Calu3 (cell line): ENCODE measurements around the gene TUBA4A. TPM values are rescaled to one million over a fixed set of nuclear protein-coding genes. Genes with fewer than 3 reads are reported as not detected.

Experiments used
- BruUV-seq: library from RNA; stranded (reverse); fragments of 400-500 nt; replicated peaks from 2 replicates; lab custom pipeline; 2021; lab: Mats Ljungman, UMichigan
- CTCF ChIA-PET: fragments of 300-600 bp; sonication (Branson Sonifier 250); formaldehyde crosslinking; loops from one replicate; lab custom pipeline; 2022; ENCODE audit warnings: antibody characterized with exemption; lab: Charles Lee
- DNase-seq: peaks from one replicate; pipeline ENCODE4 v3.0.0; 2022
- H3K27ac Mint-ChIP-seq: one replicate; pipeline ENCODE4 v1.8.0; 2022; ENCODE audit warnings: mixed read lengths; ENCODE audit not compliant: unreplicated experiment
- H3K27me3 Mint-ChIP-seq: one replicate; pipeline ENCODE4 v1.8.0; 2022; ENCODE audit warnings: mixed read lengths; ENCODE audit not compliant: unreplicated experiment
- H3K36me3 Mint-ChIP-seq: one replicate; pipeline ENCODE4 v1.8.0; 2022; ENCODE audit warnings: mild to moderate bottlenecking, moderate library complexity, mixed read lengths; ENCODE audit not compliant: insufficient read depth, unreplicated experiment
- H3K4me1 Mint-ChIP-seq: one replicate; pipeline ENCODE4 v1.8.0; 2022; ENCODE audit warnings: mild to moderate bottlenecking, low read depth, mixed read lengths; ENCODE audit not compliant: unreplicated experiment
- H3K4me3 Mint-ChIP-seq: one replicate; pipeline ENCODE4 v1.8.0; 2022; ENCODE audit warnings: mild to moderate bottlenecking, low read depth, moderate library complexity, mixed read lengths; ENCODE audit not compliant: unreplicated experiment
- H3K9me3 Mint-ChIP-seq: one replicate; pipeline ENCODE4 v1.8.0; 2022; ENCODE audit warnings: low read depth, mixed read lengths; ENCODE audit not compliant: unreplicated experiment
- intact Hi-C: fragments of 100-400 bp; cut with micrococcal nuclease; formaldehyde crosslinking; loops from one replicate; pipeline ENCODE4 v1.10.0; 2022; ENCODE audit not compliant: unreplicated experiment
- total RNA-seq: library from RNA; stranded (reverse); gene quantifications from 2 replicates; pipeline ENCODE4 v1.2.3, GENCODE V29; 2022
- TF ChIP-seq, protein P1 (sequence below): fragments of 200-600 bp; IDR thresholded peaks from one replicate; pipeline ENCODE4 v1.8.0; 2022; ENCODE audit warnings: antibody characterized with exemption; ENCODE audit not compliant: unreplicated experiment

The TUBA4A gene
- total RNA-seq, 1 experiment from 2014 or later = 97.9 TPM

DNA sequence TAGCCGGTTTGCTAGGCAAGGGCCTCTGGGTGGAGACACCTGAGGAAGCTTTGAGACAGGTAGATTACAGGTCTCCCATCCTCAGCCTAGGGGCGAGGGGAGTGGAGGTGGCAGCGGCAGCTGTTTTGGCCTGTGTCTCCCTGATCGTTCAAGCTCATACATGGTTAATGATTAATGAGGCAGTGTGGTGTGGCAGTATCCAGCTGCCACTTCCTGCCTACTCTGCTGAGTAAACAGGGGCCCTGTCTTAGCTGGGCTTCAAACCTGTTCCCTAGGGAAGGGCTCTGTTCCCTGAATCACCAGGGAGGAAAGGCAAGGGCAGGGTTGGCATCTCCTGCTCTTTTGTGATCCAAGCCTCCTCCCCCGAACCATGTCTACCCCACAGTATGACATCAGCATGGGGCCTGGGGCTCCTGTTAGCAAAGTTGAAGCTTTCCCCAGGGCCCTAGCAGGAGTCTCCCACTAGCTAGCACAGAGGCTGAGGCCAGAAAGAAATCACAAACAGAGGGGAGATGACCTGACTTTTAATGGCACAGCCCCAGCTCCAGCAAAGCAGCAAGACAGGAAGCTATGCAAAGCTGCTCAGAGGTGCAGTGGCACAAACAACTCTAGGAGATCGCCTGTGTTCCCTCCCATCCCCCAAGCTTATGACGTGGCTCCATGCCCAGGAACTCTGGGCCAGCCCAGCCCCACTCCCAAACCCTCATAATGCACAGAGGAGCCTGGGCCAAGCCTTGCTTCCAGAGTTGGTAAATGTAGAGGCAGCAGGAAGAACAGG, 4.3 kb downstream of the TUBA4A start:
- H3K27ac Mint-ChIP-seq = peak overlapping the region; percentile 96
- H3K9me3 Mint-ChIP-seq = no peaks in the 10 kb centered on the region
- intact Hi-C loops = loop anchor here (1.0 kb wide), 1 partner anchor 30 kb away; the partner anchor contains the start of gene DNAJB2
- BruUV-seq = no TSS peak
- H3K4me3 Mint-ChIP-seq = peak overlapping the region; percentile 54
- peaks cover 48% of the 10 kb centered on the region for H3K4me1 Mint-ChIP-seq
- DNase-seq = peak; percentile 83
- no peaks in the 10 kb centered on the region for H3K27me3 Mint-ChIP-seq
- TF ChIP-seq, protein P1, sequence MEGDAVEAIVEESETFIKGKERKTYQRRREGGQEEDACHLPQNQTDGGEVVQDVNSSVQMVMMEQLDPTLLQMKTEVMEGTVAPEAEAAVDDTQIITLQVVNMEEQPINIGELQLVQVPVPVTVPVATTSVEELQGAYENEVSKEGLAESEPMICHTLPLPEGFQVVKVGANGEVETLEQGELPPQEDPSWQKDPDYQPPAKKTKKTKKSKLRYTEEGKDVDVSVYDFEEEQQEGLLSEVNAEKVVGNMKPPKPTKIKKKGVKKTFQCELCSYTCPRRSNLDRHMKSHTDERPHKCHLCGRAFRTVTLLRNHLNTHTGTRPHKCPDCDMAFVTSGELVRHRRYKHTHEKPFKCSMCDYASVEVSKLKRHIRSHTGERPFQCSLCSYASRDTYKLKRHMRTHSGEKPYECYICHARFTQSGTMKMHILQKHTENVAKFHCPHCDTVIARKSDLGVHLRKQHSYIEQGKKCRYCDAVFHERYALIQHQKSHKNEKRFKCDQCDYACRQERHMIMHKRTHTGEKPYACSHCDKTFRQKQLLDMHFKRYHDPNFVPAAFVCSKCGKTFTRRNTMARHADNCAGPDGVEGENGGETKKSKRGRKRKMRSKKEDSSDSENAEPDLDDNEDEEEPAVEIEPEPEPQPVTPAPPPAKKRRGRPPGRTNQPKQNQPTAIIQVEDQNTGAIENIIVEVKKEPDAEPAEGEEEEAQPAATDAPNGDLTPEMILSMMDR = no peak
- peaks cover 76% of the 10 kb centered on the region for H3K36me3 Mint-ChIP-seq
- CTCF ChIA-PET = interaction anchor here (0.7 to 2.6 kb wide), 7 partner anchors 20 to 138 kb away, joined by 3 to 26 read pairs (median 5); partner anchors contain the start of genes ANKZF1, ATG9A, DNAJB2 and DNPEP

DNA sequence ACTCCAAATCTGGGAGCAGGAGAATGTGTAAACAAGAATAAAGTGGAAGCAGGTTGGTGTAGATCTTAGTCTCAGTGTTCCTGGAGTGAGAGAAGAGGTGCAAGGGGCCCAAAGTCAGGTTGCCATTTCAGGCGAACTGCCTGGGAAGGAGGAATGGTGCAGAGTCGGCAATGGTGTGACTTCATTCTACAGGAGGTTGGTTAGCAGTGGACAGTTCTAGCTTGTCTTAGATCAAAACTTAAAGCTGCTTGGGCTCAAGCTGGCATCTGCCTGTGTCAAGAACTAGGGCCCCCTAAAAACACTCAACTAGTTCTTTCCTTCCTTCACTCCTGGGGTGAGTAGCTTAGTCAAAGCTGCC, 4.9 kb downstream of the TUBA4A start:
- Mint-ChIP-seq H3K4me3 (peak overlapping the region; percentile 54), H3K27ac (peak overlapping the region; percentile 96), H3K36me3 (peaks cover 71% of the 10 kb centered on the region), H3K27me3 (no peaks in the 10 kb centered on the region), H3K4me1 (peaks cover 48% of the 10 kb centered on the region), H3K9me3 (no peaks in the 10 kb centered on the region)
- intact Hi-C loops = loop anchor here (1.0 kb wide), 1 partner anchor 30 kb away; the partner anchor contains the start of gene DNAJB2
- CTCF ChIA-PET = interaction anchor here (0.7 to 2.6 kb wide), 6 partner anchors 19 to 139 kb away, joined by 3 to 26 read pairs (median 5); partner anchors contain the start of genes ANKZF1, ATG9A, DNAJB2 and DNPEP
- no peak for DNase-seq
- TF ChIP-seq, protein P1 = no peak
- BruUV-seq = no TSS peak

GRCh38 chr2:219247678-219248642, 5.8 kb downstream of the TUBA4A start:
- Mint-ChIP-seq H3K4me3 (peak overlapping the region; percentile 54), H3K9me3 (no peaks in the 10 kb centered on the region), H3K36me3 (peaks cover 62% of the 10 kb centered on the region), H3K4me1 (peaks cover 48% of the 10 kb centered on the region), H3K27me3 (no peaks in the 10 kb centered on the region), H3K27ac (peak overlapping the region; percentile 96)
- no TSS peak for BruUV-seq
- TF ChIP-seq, protein P1 = no peak
- DNase-seq = no peak
- intact Hi-C loops = no loop called here
- CTCF ChIA-PET = interaction anchor here (2.2 to 2.6 kb wide), 2 partner anchors 31 to 47 kb away, joined by 16 to 26 read pairs; partner anchors contain the start of gene DNAJB2

DNA sequence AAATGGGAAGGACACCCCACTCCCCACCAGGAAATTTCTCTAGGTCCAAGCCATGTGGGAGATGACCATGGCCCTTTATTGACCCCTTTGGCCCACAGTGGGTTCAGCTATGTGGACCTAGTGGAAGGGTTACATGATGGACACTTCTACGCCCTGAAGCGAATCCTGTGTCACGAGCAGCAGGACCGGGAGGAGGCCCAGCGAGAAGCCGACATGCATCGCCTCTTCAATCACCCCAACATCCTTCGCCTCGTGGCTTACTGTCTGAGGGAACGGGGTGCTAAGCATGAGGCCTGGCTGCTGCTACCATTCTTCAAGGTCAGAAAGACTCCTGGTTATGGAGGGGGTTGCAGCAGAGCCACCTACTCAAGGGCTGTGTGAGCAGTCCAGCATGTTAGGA, 7.2 kb downstream of the TUBA4A start:
- Mint-ChIP-seq H3K36me3 (peaks cover 50% of the 10 kb centered on the region), H3K4me3 (peak overlapping the region; percentile 79), H3K9me3 (no peaks in the 10 kb centered on the region), H3K27ac (no peak overlapping the region), H3K4me1 (peaks cover 34% of the 10 kb centered on the region), H3K27me3 (no peaks in the 10 kb centered on the region)
- no peak for DNase-seq
- intact Hi-C loops = no loop called here
- no TSS peak for BruUV-seq
- CTCF ChIA-PET = interaction anchor here (1.0 kb wide), 1 partner anchor 32 kb away, joined by 3 read pairs; the partner anchor contains the start of gene DNAJB2
- TF ChIP-seq, protein P1 = no peak
